Gastrocnemius medialis (tissue), 4 donors: ENCODE measurements around the gene PROM1.

ENCODE experiments used
- POLR2A ChIP-seq, 2 donors: fragments of 450-650 bp; IDR thresholded peaks; one replicate each; pipeline ENCODE4 v1.6.1; 2017; ENCODE audit warnings: antibody characterized with exemption in 2 of 2, mild to moderate bottlenecking in 2 of 2, moderate library complexity in 2 of 2
- TF ChIP-seq, protein P1 (sequence below), 5 experiments: fragments of 450-650 bp in 3 of 5; fragments of 200-600 bp in 2 of 5; sonication (generic) in 2 of 5; IDR thresholded peaks in 4 of 5; conservative IDR thresholded peaks in 1 of 5; 1 replicate in 4 of 5; 2 replicates in 1 of 5; pipeline ENCODE4 v1.5.1; 2016 to 2019; ENCODE audit warnings: antibody characterized with exemption in 5 of 5, mild to moderate bottlenecking in 3 of 5, moderate library complexity in 3 of 5

DNA sequence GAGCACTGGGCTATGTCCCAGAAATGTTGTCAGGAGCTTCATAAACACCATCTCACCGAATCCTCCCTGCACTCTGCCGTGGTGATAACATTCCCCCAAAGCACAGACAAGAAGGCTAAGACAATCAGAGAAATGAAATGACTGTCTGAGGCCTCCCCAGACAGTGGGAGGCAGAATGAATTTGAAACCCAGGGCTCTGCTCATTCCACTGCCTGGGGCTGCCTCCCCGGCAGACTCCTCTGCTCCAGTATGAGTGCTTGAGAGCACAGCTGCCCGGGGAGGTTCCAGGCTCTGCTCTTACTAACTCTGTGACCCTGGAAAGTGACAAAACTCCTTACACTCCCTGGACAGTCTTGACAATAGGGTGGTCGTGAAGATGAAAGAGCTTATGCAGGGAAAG, 154.9 kb downstream of the PROM1 start:
- TF ChIP-seq POLR2A (IDR thresholded peaks at IDR 0.05) = no peak
- TF ChIP-seq, protein P1, sequence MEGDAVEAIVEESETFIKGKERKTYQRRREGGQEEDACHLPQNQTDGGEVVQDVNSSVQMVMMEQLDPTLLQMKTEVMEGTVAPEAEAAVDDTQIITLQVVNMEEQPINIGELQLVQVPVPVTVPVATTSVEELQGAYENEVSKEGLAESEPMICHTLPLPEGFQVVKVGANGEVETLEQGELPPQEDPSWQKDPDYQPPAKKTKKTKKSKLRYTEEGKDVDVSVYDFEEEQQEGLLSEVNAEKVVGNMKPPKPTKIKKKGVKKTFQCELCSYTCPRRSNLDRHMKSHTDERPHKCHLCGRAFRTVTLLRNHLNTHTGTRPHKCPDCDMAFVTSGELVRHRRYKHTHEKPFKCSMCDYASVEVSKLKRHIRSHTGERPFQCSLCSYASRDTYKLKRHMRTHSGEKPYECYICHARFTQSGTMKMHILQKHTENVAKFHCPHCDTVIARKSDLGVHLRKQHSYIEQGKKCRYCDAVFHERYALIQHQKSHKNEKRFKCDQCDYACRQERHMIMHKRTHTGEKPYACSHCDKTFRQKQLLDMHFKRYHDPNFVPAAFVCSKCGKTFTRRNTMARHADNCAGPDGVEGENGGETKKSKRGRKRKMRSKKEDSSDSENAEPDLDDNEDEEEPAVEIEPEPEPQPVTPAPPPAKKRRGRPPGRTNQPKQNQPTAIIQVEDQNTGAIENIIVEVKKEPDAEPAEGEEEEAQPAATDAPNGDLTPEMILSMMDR (IDR thresholded peaks at IDR 0.05 in 4 of 5, conservative IDR thresholded peaks at IDR 0.05 in 1 of 5) = no peak
